ENCODE measurements around the gene TSEN2.
"Not testable (repeated sequence)": the region's sequence is repeated elsewhere in the genome, so short reads cannot be mapped to it uniquely, and the experiment has no call there.

DNA sequence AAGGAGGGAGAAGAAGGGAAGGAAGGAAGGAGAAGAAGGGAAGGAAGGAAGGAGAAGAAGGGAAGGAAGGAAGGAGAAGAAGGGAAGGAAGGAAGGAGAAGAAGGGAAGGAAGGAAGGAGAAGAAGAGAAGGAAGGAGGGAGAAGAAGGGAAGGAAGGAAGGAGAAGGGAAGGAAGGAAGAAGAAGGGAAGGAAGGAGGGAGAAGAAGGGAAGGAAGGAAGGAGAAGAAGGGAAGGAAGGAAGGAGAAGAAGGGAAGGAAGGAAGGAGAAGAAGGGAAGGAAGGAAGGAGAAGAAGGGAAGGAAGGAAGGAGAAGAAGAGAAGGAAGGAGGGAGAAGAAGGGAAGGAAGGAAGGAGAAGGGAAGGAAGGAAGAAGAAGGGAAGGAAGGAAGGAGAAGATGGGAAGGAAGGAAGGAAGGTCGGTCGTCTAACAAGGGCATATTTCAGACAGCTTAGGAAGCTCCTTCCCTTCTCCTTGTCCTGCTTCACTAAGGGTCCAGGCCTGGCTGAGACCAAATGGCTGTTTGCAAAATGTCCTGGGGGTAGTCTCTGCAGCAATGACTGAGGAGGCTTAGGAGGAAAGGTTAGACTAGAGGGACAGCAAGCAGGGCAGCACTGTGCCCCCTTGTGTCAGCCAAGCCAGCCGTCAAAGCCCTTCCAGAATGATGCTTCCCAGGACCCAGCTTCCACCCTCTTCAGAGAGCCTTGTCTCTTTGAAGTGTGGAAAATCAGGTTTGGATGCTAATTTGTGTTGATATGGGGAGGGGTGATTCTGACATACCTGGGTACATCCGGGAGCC lies 35.7 kb upstream of the TSEN2 start:
- not testable (repeated sequence) for TF ChIP-seq EZH2 (IDR thresholded peaks at IDR 0.05; ENCODE audit: low read depth)
- TF ChIP-seq, protein P1, sequence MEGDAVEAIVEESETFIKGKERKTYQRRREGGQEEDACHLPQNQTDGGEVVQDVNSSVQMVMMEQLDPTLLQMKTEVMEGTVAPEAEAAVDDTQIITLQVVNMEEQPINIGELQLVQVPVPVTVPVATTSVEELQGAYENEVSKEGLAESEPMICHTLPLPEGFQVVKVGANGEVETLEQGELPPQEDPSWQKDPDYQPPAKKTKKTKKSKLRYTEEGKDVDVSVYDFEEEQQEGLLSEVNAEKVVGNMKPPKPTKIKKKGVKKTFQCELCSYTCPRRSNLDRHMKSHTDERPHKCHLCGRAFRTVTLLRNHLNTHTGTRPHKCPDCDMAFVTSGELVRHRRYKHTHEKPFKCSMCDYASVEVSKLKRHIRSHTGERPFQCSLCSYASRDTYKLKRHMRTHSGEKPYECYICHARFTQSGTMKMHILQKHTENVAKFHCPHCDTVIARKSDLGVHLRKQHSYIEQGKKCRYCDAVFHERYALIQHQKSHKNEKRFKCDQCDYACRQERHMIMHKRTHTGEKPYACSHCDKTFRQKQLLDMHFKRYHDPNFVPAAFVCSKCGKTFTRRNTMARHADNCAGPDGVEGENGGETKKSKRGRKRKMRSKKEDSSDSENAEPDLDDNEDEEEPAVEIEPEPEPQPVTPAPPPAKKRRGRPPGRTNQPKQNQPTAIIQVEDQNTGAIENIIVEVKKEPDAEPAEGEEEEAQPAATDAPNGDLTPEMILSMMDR (conservative IDR thresholded peaks at IDR 0.05), result not testable (repeated sequence)
